HL-60 (cell line): ENCODE measurements around the gene ENO3.

Experiments used
- DNase-seq, 2 experiments: peaks; one replicate each; pipeline ENCODE4 v3.0.0-alpha.2; 2010 to 2020; ENCODE audit warnings: low read depth in 1 of 2, low spot score in 1 of 2
- H3K27ac ChIP-seq: fragments of 250-450 bp; sonication (Bioruptor Pico); replicated peaks from 2 replicates; pipeline ENCODE4 v1.5.1; 2020; ENCODE audit warnings: mild to moderate bottlenecking, moderate library complexity
- H3K27me3 ChIP-seq: fragments of 250-450 bp; sonication (Bioruptor Pico); 2 replicates; pipeline ENCODE4 v1.5.1; 2021; ENCODE audit warnings: mild to moderate bottlenecking, moderate library complexity; ENCODE audit not compliant: insufficient read depth, poor library complexity, severe bottlenecking
- H3K4me3 ChIP-seq: replicated peaks from 2 replicates; pipeline ENCODE4 v1.5.1; 2011; ENCODE audit warnings: mild to moderate bottlenecking, control low read depth, low read length; ENCODE audit not compliant: insufficient read depth
- GABPA ChIP-seq: IDR thresholded peaks from 2 replicates; pipeline ENCODE4 v1.6.1; 2012; ENCODE audit warnings: low read depth
- POLR2AphosphoS5 ChIP-seq: IDR thresholded peaks from 2 replicates; pipeline ENCODE4 v1.6.1; 2012; ENCODE audit warnings: low read depth
- SPI1 ChIP-seq: IDR thresholded peaks from 2 replicates; pipeline ENCODE4 v1.6.1; 2012; ENCODE audit warnings: low read depth, mild to moderate bottlenecking, borderline replicate concordance
- TF ChIP-seq, protein P1 (sequence below): IDR thresholded peaks from one replicate; pipeline ENCODE4 v1.5.1; 2011; ENCODE audit warnings: low read length, control low read depth, inconsistent platforms; ENCODE audit not compliant: insufficient read depth
- TF ChIP-seq, protein P2 (sequence below): IDR thresholded peaks from 2 replicates; pipeline ENCODE4 v1.6.1; 2012; ENCODE audit warnings: low read depth; ENCODE audit not compliant: insufficient replicate concordance

The ENO3 gene

DNA sequence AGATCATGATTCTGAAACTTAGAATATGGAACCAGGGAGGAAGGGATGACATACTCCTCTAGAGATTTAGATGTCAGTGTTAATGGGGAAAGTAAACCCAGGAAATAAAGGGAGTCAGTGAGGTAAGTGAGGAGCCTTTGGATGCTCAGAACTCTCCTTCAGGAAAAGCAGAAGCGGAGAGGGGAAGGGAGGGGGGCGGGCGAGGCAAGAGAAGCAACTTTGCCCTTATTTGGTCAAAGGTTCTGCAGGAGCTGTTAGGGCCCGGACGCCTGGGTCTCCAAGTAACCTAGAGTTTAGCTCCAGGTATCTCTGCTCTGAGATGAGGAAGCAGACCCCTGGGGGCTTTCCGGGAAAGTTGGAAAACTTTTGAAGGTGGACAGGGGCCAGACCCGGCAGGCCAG, 3.9 kb upstream of the ENO3 start:
- H3K27ac ChIP-seq, result peak overlapping the region; percentile 98
- H3K4me3 ChIP-seq, result peak overlapping the region; percentile 67
- peak in 1 of 2 experiments; percentile 48 for DNase-seq
- H3K27me3 ChIP-seq, result no peaks in the 10 kb centered on the region
- TF ChIP-seq, protein P1, sequence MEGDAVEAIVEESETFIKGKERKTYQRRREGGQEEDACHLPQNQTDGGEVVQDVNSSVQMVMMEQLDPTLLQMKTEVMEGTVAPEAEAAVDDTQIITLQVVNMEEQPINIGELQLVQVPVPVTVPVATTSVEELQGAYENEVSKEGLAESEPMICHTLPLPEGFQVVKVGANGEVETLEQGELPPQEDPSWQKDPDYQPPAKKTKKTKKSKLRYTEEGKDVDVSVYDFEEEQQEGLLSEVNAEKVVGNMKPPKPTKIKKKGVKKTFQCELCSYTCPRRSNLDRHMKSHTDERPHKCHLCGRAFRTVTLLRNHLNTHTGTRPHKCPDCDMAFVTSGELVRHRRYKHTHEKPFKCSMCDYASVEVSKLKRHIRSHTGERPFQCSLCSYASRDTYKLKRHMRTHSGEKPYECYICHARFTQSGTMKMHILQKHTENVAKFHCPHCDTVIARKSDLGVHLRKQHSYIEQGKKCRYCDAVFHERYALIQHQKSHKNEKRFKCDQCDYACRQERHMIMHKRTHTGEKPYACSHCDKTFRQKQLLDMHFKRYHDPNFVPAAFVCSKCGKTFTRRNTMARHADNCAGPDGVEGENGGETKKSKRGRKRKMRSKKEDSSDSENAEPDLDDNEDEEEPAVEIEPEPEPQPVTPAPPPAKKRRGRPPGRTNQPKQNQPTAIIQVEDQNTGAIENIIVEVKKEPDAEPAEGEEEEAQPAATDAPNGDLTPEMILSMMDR, result no peak
- TF ChIP-seq SPI1, result peak; percentile 39; the same call in 1 of the 2 replicates

- TF ChIP-seq, protein P2, sequence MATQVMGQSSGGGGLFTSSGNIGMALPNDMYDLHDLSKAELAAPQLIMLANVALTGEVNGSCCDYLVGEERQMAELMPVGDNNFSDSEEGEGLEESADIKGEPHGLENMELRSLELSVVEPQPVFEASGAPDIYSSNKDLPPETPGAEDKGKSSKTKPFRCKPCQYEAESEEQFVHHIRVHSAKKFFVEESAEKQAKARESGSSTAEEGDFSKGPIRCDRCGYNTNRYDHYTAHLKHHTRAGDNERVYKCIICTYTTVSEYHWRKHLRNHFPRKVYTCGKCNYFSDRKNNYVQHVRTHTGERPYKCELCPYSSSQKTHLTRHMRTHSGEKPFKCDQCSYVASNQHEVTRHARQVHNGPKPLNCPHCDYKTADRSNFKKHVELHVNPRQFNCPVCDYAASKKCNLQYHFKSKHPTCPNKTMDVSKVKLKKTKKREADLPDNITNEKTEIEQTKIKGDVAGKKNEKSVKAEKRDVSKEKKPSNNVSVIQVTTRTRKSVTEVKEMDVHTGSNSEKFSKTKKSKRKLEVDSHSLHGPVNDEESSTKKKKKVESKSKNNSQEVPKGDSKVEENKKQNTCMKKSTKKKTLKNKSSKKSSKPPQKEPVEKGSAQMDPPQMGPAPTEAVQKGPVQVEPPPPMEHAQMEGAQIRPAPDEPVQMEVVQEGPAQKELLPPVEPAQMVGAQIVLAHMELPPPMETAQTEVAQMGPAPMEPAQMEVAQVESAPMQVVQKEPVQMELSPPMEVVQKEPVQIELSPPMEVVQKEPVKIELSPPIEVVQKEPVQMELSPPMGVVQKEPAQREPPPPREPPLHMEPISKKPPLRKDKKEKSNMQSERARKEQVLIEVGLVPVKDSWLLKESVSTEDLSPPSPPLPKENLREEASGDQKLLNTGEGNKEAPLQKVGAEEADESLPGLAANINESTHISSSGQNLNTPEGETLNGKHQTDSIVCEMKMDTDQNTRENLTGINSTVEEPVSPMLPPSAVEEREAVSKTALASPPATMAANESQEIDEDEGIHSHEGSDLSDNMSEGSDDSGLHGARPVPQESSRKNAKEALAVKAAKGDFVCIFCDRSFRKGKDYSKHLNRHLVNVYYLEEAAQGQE, result no peak
- TF ChIP-seq GABPA, result peak; percentile 55
- Histone ChIP-seq H3K27me3 (no peaks in the 10 kb centered on the region), H3K4me3 (peak overlapping the region; percentile 67), H3K27ac (peak overlapping the region; percentile 98)
- DNase-seq, result peak in 1 of 2 experiments; percentile 45
Measured at GRCh38 chr17:4947411-4948165, 3.3 kb upstream of the ENO3 start.

- peak within 1 kb of the TSS; percentile 67 for H3K4me3 ChIP-seq
- H3K27me3 ChIP-seq, result no peaks in the 10 kb centered on the region
- peak within 1 kb of the TSS; percentile 98 for H3K27ac ChIP-seq
- peak; percentile 69 to 89 for DNase-seq
- TF ChIP-seq GABPA (peak; percentile 38), SPI1 (no peak), POLR2AphosphoS5 (peak; percentile 88)
- TF ChIP-seq, protein P2, result no peak
- TF ChIP-seq, protein P1, result no peak
Measured at GRCh38 chr17:4948166-4948930, 2.6 kb upstream of the ENO3 start, which contains the start of gene PFN1. PFN1 (minus strand) TSS chr17:4948530; CDS start chr17:4948394, 136 bp downstream.

- TF ChIP-seq, protein P2, result no peak
- TF ChIP-seq POLR2AphosphoS5 (no peak), SPI1 (no peak)
- TF ChIP-seq, protein P1, result no peak
- peak in 1 of 2 experiments; percentile 68 for DNase-seq
- Histone ChIP-seq H3K27ac (peak overlapping the region; percentile 98), H3K4me3 (peak overlapping the region; percentile 43), H3K27me3 (no peaks in the 10 kb centered on the region)
Measured at GRCh38 chr17:4948931-4949320, 2.0 kb upstream of the ENO3 start.
